Activated CD4-positive, alpha-beta memory T cell treated with anti-CD3 and anti-CD28 coated beads for 36 hours (primary cell): ENCODE results near the gene PRKACA. TPM values are rescaled to one million over a fixed set of nuclear protein-coding genes. Genes with fewer than 3 reads are reported as not detected.

ENCODE experiments used
- CTCF ChIA-PET: fragments of 350-600 bp; sonication (Branson Sonifier 250); formaldehyde crosslinking; loops from one replicate; lab custom pipeline; 2021; ENCODE audit warnings: antibody characterized with exemption, inconsistent platforms; lab: Charles Lee
- POLR2A ChIA-PET: fragments of 350-600 bp; sonication (Branson Sonifier 250); formaldehyde crosslinking; loops from one replicate; lab custom pipeline; 2021; ENCODE audit warnings: antibody characterized with exemption; lab: Charles Lee
- DNase-seq: peaks from one replicate; pipeline ENCODE4 v3.0.0-alpha.2; 2020
- H3K27ac Mint-ChIP-seq: one replicate; pipeline ENCODE4 v1.8.0; 2021; ENCODE audit warnings: mixed read lengths
- H3K27me3 Mint-ChIP-seq: one replicate; pipeline ENCODE4 v1.8.0; 2021; ENCODE audit warnings: mixed read lengths
- H3K36me3 Mint-ChIP-seq: one replicate; pipeline ENCODE4 v1.8.0; 2021; ENCODE audit warnings: mixed read lengths
- H3K4me1 Mint-ChIP-seq: one replicate; pipeline ENCODE4 v1.8.0; 2021; ENCODE audit warnings: low read depth, mixed read lengths
- H3K4me3 Mint-ChIP-seq: one replicate; pipeline ENCODE4 v1.8.0; 2021; ENCODE audit warnings: mild to moderate bottlenecking, mixed read lengths
- H3K9me3 Mint-ChIP-seq: one replicate; pipeline ENCODE4 v1.8.0; 2021; ENCODE audit warnings: mixed read lengths
- intact Hi-C: fragments of 100-400 bp; cut with micrococcal nuclease; formaldehyde crosslinking; loops from one replicate; pipeline ENCODE4 v1.15.1; 2023
- total RNA-seq, 2 experiments: library from RNA; stranded (reverse); gene quantifications; one replicate each; pipeline ENCODE4 v1.2.3, GENCODE V29; 2021

The PRKACA gene
- total RNA-seq, 2 experiments from 2014 or later: 64.3 to 65.6 TPM

DNA sequence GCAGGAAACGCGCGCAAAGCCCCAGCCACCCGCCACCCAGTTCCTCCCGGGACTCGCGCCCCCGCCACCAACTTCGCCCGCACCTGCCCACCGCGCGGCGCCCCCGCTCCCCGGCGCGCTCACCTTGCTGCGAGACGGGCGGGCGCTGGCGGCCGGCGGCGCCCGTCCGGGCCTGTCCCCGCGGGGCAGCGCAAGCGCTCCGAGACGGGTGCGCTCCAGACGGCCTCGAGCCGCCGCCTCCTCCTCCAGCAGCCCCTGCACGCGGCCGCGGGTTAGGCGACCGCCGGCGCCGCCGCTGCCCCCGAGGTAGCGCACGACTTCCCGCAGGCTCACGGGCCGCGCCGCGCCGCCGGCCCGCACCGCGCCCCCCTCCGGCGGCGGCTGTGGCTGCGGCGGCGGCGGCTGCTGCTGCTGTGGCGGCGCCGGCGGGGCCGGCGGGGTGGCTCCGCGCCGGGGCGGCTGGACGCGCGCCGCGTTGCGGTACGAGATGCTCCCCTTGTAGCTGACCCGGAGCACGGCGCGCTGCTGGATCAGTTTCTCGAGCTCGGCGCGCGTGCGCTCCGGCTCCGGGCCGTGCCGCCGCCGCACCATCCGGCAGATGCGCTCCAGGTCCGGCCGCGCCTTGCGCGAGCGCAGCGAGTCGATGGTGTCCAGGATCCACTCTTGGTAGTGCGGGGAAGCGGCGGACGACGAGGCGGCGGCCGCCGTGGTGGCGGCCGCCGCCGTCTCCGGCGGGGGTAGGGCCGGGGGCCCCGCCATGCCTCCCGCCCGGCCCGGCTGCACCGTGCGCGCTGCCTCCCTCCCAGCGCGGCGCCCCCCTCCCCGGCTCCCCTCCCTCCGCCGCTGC lies 27.7 kb downstream of the PRKACA start:
- H3K9me3 Mint-ChIP-seq: peaks cover 16% of the 10 kb centered on the region
- H3K4me3 Mint-ChIP-seq: peak overlapping the region; percentile 79
- no peaks in the 10 kb centered on the region for H3K27me3 Mint-ChIP-seq
- peak overlapping the region; percentile 77 for H3K27ac Mint-ChIP-seq
- CTCF ChIA-PET: interaction anchor here (0.6 to 1.1 kb wide), 7 partner anchors 8 to 1125 kb away, joined by 3 to 4 read pairs (median 4); partner anchors contain the start of gene ASF1B
- peak; percentile 62 for DNase-seq
- peaks cover 30% of the 10 kb centered on the region for H3K36me3 Mint-ChIP-seq
- peaks cover 22% of the 10 kb centered on the region for H3K4me1 Mint-ChIP-seq
- POLR2A ChIA-PET: interaction anchor here (0.6 kb wide), 1 partner anchor 238 kb away, joined by 3 read pairs; no protein-coding TSS in a partner anchor
- intact Hi-C loops: loop anchor here (1.0 to 10.0 kb wide), 2 partner anchors 9 to 315 kb away; partner anchors contain the start of gene C19orf53

GRCh38 chr19:14089412-14089661 lies 28.2 kb downstream of the PRKACA start:
- H3K4me3 Mint-ChIP-seq: peak overlapping the region; percentile 79
- peak overlapping the region; percentile 77 for H3K27ac Mint-ChIP-seq
- H3K27me3 Mint-ChIP-seq: no peaks in the 10 kb centered on the region
- H3K36me3 Mint-ChIP-seq: peaks cover 30% of the 10 kb centered on the region
- CTCF ChIA-PET: interaction anchor here (1.1 kb wide), 2 partner anchors 25 to 1124 kb away, joined by 4 read pairs; no protein-coding TSS in a partner anchor
- H3K9me3 Mint-ChIP-seq: peaks cover 16% of the 10 kb centered on the region
- intact Hi-C loops: loop anchor here (10.0 kb wide), 1 partner anchor 315 kb away; the partner anchor contains the start of gene C19orf53
- DNase-seq: no peak
- H3K4me1 Mint-ChIP-seq: peaks cover 18% of the 10 kb centered on the region
- POLR2A ChIA-PET: interaction anchor here (0.6 kb wide), 1 partner anchor 238 kb away, joined by 3 read pairs; no protein-coding TSS in a partner anchor

- H3K36me3 Mint-ChIP-seq: peaks cover 30% of the 10 kb centered on the region
- H3K27me3 Mint-ChIP-seq: no peaks in the 10 kb centered on the region
- POLR2A ChIA-PET: interaction anchor here (0.6 to 1.5 kb wide), 2 partner anchors 83 to 237 kb away, joined by 3 read pairs; partner anchors contain the start of gene RFX1
- intact Hi-C loops: loop anchor here (10.0 kb wide), 1 partner anchor 314 kb away; the partner anchor contains the start of gene C19orf53
- H3K4me1 Mint-ChIP-seq: peaks cover 18% of the 10 kb centered on the region
- CTCF ChIA-PET: interaction anchor here (1.1 to 1.6 kb wide), 4 partner anchors 10 to 1124 kb away, joined by 3 to 4 read pairs (median 4); partner anchors contain the start of gene MISP3
- H3K4me3 Mint-ChIP-seq: peak overlapping the region; percentile 79
- no peak for DNase-seq
- H3K9me3 Mint-ChIP-seq: peaks cover 15% of the 10 kb centered on the region
- peak overlapping the region; percentile 77 for H3K27ac Mint-ChIP-seq
Measured at GRCh38 chr19:14088634-14089411, 28.7 kb downstream of the PRKACA start.

GRCh38 chr19:14086098-14086497 lies 31.5 kb downstream of the PRKACA start:
- intact Hi-C loops: loop anchor here (10.0 kb wide), 1 partner anchor 311 kb away; the partner anchor contains the start of gene C19orf53
- peaks cover 17% of the 10 kb centered on the region for H3K36me3 Mint-ChIP-seq
- CTCF ChIA-PET: no interaction called here
- H3K27ac Mint-ChIP-seq: no peak overlapping the region
- no peak overlapping the region for H3K4me3 Mint-ChIP-seq
- no peaks in the 10 kb centered on the region for H3K9me3 Mint-ChIP-seq
- POLR2A ChIA-PET: no interaction called here
- DNase-seq: no peak
- peaks cover 2% of the 10 kb centered on the region for H3K27me3 Mint-ChIP-seq
- H3K4me1 Mint-ChIP-seq: peaks cover 19% of the 10 kb centered on the region

DNA sequence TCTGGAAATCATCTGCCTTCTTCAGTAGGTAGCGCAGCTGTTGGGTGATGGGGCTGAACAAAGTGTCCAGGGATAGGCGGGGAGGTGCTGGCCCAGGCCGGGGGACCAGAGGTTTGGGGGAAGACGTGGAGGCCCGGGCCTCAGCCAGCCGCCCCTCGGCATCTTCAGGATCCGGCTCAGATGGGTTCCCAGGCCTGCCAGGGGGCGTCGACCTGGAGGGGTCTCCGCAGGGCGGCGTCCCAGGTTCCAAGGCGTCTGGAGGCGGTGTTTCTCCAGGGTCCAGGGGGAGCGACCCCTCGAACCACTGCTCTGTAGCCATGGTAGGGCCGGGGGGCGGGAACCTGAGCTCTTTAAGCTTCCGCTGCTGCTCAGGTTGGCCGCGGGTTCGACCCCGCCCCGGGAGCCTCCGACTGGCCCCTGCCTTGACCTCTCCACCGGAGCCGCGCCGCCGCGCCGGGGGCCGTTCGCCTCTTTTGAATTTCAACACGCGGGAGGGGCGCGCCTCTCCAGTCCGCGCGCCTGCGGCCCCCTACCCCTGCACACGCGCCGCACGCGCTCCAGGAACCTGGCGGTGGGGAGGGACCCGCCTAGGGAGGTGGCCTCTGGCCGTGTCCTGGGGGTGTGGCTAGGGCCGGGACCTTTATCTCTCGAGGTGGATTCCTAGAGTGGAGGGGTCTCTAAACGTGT lies 32.1 kb downstream of the PRKACA start, which contains the start of gene C19orf67:
C19orf67 (minus strand) TSS at position 475 of the 687 bp plus-strand sequence; CDS start at position 319, 156 bp downstream.
- no peaks in the 10 kb centered on the region for H3K9me3 Mint-ChIP-seq
- intact Hi-C loops: loop anchor here (10.0 kb wide), 1 partner anchor 311 kb away; the partner anchor contains the start of gene C19orf53
- peaks cover 22% of the 10 kb centered on the region for H3K4me1 Mint-ChIP-seq
- DNase-seq: no peak
- CTCF ChIA-PET: no interaction called here
- no peak within 1 kb of the TSS for H3K4me3 Mint-ChIP-seq
- POLR2A ChIA-PET: no interaction called here
- peaks cover 17% of the 10 kb centered on the region for H3K36me3 Mint-ChIP-seq
- H3K27me3 Mint-ChIP-seq: peaks cover 2% of the 10 kb centered on the region
- no peak within 1 kb of the TSS for H3K27ac Mint-ChIP-seq

DNA sequence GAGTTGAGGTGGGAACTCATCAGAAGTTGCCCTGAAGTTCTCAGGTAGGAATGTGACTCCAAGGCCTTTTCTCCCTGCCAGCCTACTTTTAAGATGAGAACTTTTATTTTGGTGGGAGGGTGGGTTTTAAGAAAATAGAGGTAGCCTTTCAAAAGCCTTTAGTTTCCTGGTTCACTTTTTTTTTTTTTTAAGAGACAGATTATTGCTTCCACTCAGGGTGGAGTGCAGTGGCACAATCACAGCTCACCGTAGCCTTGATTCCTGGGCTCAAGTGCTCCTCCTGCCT lies 34.9 kb downstream of the PRKACA start:
- ChIA-PET CTCF (interaction anchor here (1.1 to 3.3 kb wide), 5 partner anchors 11 to 66 kb away, joined by 3 to 18 read pairs (median 6); partner anchors contain the start of genes ASF1B and MISP3), POLR2A (interaction anchor here (1.4 kb wide), 2 partner anchors 23 to 54 kb away, joined by 4 to 7 read pairs; partner anchors contain the start of gene ASF1B)
- intact Hi-C loops: loop anchor here (5.0 to 10.0 kb wide), 2 partner anchors 35 to 308 kb away; partner anchors contain the start of genes C19orf53 and PRKACA
- H3K27me3 Mint-ChIP-seq: peaks cover 2% of the 10 kb centered on the region
- H3K36me3 Mint-ChIP-seq: peaks cover 2% of the 10 kb centered on the region
- no peaks in the 10 kb centered on the region for H3K9me3 Mint-ChIP-seq
- no peak overlapping the region for H3K27ac Mint-ChIP-seq
- H3K4me3 Mint-ChIP-seq: no peak overlapping the region
- DNase-seq: no peak
- peaks cover 17% of the 10 kb centered on the region for H3K4me1 Mint-ChIP-seq

DNA sequence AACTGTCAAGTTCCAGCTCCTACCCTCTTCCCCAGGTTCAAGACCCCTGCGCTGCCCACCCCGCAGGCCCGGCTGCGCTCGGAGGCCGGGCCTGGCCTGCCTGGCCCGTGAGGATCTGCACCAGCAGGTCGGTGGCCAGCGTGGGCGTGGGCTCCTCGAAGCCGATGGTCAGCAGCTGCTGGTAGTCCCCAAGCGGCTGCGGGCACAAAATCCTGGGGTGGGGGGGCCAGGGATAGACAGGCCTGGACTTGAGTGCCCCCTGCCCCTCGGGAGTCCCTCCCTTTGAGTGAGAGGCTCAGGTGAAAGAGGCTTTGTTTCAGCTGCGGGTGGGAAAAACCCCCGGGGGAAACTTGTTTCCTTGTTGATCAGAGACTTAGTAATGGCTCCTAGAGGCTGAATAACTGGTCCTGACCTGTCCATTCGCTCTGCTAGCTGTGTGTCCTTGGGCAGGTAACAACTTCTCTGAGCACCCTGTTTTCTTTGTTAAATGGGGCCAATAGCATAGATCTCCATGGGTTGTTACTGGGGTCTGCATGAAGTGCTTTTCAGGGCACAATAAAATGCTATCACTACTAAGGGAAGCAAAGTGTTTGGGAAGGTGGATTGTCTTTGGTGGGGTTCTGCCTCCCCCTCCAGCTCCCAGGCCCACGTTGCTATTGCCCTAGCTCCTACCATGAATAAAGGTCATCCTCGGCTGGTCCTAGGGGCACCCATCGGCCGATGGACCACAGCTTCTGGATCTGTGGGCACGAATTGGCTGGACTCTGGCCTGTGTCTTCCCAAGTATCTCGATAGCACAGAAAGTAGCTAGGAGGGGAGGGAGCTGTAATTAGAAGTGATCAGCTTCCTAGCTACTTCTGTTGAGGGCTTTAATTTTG lies 35.5 kb downstream of the PRKACA start:
- no peaks in the 10 kb centered on the region for H3K36me3 Mint-ChIP-seq
- ChIA-PET CTCF (interaction anchor here (0.7 to 3.3 kb wide), 9 partner anchors 8 to 202 kb away, joined by 3 to 18 read pairs (median 4); partner anchors contain the start of genes ASF1B and MISP3), POLR2A (interaction anchor here (1.0 to 2.2 kb wide), 6 partner anchors 9 to 220 kb away, joined by 3 to 7 read pairs (median 4); partner anchors contain the start of genes ASF1B, RFX1 and SAMD1)
- peaks cover 17% of the 10 kb centered on the region for H3K4me1 Mint-ChIP-seq
- peak overlapping the region; percentile 87 for H3K27ac Mint-ChIP-seq
- DNase-seq: peak; percentile 61
- intact Hi-C loops: loop anchor here (1.0 to 10.0 kb wide), 6 partner anchors 8 to 307 kb away; partner anchors contain the start of genes ASF1B, C19orf53, DCAF15 and PRKACA
- H3K4me3 Mint-ChIP-seq: peak overlapping the region; percentile 84
- H3K27me3 Mint-ChIP-seq: peaks cover 2% of the 10 kb centered on the region
- H3K9me3 Mint-ChIP-seq: no peaks in the 10 kb centered on the region

DNA sequence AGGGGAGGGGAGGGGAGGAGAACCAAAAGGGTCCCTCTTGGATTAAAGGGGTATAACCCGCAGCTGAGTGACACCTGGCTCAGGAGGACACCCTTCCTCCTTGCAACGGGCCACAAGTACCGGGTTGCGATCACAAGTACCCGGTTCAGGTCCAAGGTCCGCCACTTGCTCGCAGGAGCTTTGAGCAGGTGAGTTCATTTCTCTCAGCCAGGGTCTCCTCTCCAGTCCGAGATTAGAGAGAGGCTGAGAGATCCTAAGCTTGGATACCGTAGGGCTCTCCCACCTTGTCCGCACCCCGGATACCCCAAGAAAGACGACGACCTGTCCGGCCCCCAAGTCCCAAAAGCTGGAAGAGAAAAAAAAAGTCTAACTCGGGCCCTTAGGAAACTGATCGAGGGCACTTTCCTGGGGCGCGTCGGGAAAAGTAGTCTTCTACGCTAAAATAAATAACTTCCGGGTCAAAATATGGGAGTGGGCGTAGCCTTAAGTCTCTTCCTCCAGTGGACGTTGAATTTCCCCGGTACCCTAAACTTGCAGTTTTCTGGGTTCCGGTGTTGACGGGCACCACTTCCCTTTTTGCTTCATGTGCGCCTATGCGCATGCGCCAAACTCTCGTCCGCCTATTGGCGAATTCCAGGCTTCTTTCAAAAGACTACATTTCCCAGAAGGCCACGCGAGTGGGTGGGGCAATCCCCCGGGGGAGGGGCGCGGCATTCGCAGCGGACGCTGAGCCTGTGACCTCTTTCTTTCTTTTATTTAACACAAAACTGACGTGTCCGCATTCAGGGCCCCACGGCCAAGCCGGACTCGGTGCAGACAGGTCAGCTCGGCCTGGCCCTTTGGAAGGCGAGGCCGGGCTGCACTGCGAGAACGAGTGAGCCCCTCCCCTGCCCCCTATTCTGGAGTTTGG lies 36.4 kb downstream of the PRKACA start:
- H3K9me3 Mint-ChIP-seq: no peaks in the 10 kb centered on the region
- peaks cover 2% of the 10 kb centered on the region for H3K27me3 Mint-ChIP-seq
- peaks cover 17% of the 10 kb centered on the region for H3K4me1 Mint-ChIP-seq
- CTCF ChIA-PET: interaction anchor here (0.6 to 3.3 kb wide), 11 partner anchors 9 to 492 kb away, joined by 3 to 18 read pairs (median 4); partner anchors contain the start of genes ASF1B and MISP3
- intact Hi-C loops: loop anchor here (1.0 to 10.0 kb wide), 6 partner anchors 9 to 306 kb away; partner anchors contain the start of genes ASF1B, C19orf53, DCAF15 and PRKACA
- peak; percentile 99 for DNase-seq
- H3K4me3 Mint-ChIP-seq: peak overlapping the region; percentile 84
- peak overlapping the region; percentile 87 for H3K27ac Mint-ChIP-seq
- POLR2A ChIA-PET: interaction anchor here (0.9 to 2.2 kb wide), 7 partner anchors 10 to 219 kb away, joined by 3 to 7 read pairs (median 4); partner anchors contain the start of genes ASF1B, RFX1 and SAMD1
- H3K36me3 Mint-ChIP-seq: no peaks in the 10 kb centered on the region

DNA sequence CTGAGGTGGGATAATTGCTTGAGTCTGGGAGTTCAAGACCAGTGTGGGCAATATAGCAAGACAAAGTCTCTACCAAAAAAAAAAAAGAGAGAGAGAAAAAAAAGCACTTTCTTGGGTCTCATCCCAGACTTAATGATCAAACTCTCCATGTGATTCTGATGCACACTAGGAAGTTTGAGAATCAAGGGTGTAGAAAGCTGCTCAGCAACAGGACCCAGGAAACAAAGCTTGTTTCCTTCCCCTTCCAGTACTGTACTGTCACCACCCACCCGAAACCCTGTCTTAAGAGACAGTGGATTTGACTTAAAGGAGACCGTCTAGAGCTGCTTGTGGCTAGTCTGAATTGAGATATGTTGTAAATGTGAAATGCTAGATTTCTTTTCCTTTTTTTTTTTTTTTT lies 39.2 kb downstream of the PRKACA start:
- peaks cover 27% of the 10 kb centered on the region for H3K4me1 Mint-ChIP-seq
- no peaks in the 10 kb centered on the region for H3K36me3 Mint-ChIP-seq
- ChIA-PET POLR2A (no interaction called here), CTCF (interaction anchor here (0.6 to 3.8 kb wide), 6 partner anchors 10 to 197 kb away, joined by 3 to 14 read pairs (median 4); no protein-coding TSS in a partner anchor)
- H3K27ac Mint-ChIP-seq: no peak overlapping the region
- DNase-seq: no peak
- no peaks in the 10 kb centered on the region for H3K9me3 Mint-ChIP-seq
- H3K27me3 Mint-ChIP-seq: peaks cover 2% of the 10 kb centered on the region
- intact Hi-C loops: loop anchor here (10.0 kb wide), 1 partner anchor 484 kb away; no protein-coding TSS in a partner anchor
- no peak overlapping the region for H3K4me3 Mint-ChIP-seq
